ENCODE measurements around the gene DEFB124. TPM values are rescaled to one million over a fixed set of nuclear protein-coding genes. Genes with fewer than 3 reads are reported as not detected.
"Not testable (repeated sequence)": the region's sequence is repeated elsewhere in the genome, so short reads cannot be mapped to it uniquely, and the experiment has no call there.

Gene DEFB124
- total RNA-seq, 1 donor from 2014 or later = not detected

- TF ChIP-seq EZH2 (IDR thresholded peaks at IDR 0.05; ENCODE audit: insufficient read depth, low read length) = no peak
- TF ChIP-seq CTCF (IDR thresholded peaks at IDR 0.05; ENCODE audit: insufficient read depth, low read depth, low read length) = no peak
- Mint-ChIP-seq H3K27ac (ENCODE audit: unreplicated experiment) (peak overlapping the region; percentile 1), H3K4me1 (ENCODE audit: low read depth, unreplicated experiment) (peaks cover 28% of the 10 kb centered on the region), H3K4me3 (ENCODE audit: unreplicated experiment) (no peak overlapping the region), H3K9me3 (ENCODE audit: unreplicated experiment) (no peaks in the 10 kb centered on the region), H3K27me3 (ENCODE audit: low read depth, unreplicated experiment) (no peaks in the 10 kb centered on the region), H3K36me3 (ENCODE audit: low read depth, unreplicated experiment) (peaks cover 13% of the 10 kb centered on the region)
- H4K20me1 ChIP-seq (ENCODE audit: insufficient read depth, low read length) = peaks cover 87% of the 10 kb centered on the region
- no peak overlapping the region for H3K27ac ChIP-seq (ENCODE audit: low read depth, low read length)
- H3K4me3 ChIP-seq (ENCODE audit: insufficient read depth, low read depth, low read length) = no peak overlapping the region
- DNase-seq (ENCODE audit: low read depth) (no peak), FAIRE-seq (no peak)
- peaks cover 97% of the 10 kb centered on the region for H3K79me2 ChIP-seq (ENCODE audit: insufficient read depth, low read length)
- no peaks in the 10 kb centered on the region for H3K9me3 ChIP-seq (ENCODE audit: insufficient read depth, low read depth, low read length)
- no peak overlapping the region for H3K9ac ChIP-seq (ENCODE audit: low read length)
- H3K27me3 ChIP-seq (ENCODE audit: insufficient read depth, low read length) = no peaks in the 10 kb centered on the region
- no peaks in the 10 kb centered on the region for H3K4me1 ChIP-seq (ENCODE audit: insufficient read depth, low read length)
- H2AFZ ChIP-seq (ENCODE audit: low read depth, low read length) = no peak overlapping the region
- H3K36me3 ChIP-seq (ENCODE audit: insufficient read depth, low read length) = peaks cover 18% of the 10 kb centered on the region
- H3K4me2 ChIP-seq (ENCODE audit: low read length) = no peak overlapping the region
Measured at GRCh38 chr20:31522731-31523130, 47.8 kb upstream of the DEFB124 start.

- not testable (repeated sequence) for H3K9me3 ChIP-seq (ENCODE audit: insufficient read depth, low read depth, low read length); H3K27me3 Mint-ChIP-seq (ENCODE audit: low read depth, unreplicated experiment); H3K4me2 ChIP-seq (ENCODE audit: low read length); H3K27ac Mint-ChIP-seq (ENCODE audit: unreplicated experiment); H3K36me3 Mint-ChIP-seq (ENCODE audit: low read depth, unreplicated experiment); FAIRE-seq; H3K9ac ChIP-seq (ENCODE audit: low read length); DNase-seq (ENCODE audit: low read depth); H3K9me3 Mint-ChIP-seq (ENCODE audit: unreplicated experiment); H3K4me3 ChIP-seq (ENCODE audit: insufficient read depth, low read depth, low read length); H3K27ac ChIP-seq (ENCODE audit: low read depth, low read length); H3K4me1 ChIP-seq (ENCODE audit: insufficient read depth, low read length); H2AFZ ChIP-seq (ENCODE audit: low read depth, low read length); H3K27me3 ChIP-seq (ENCODE audit: insufficient read depth, low read length)
- Mint-ChIP-seq H3K4me3 (ENCODE audit: unreplicated experiment) (peak overlapping the region; percentile 18), H3K4me1 (ENCODE audit: low read depth, unreplicated experiment) (peaks cover 28% of the 10 kb centered on the region)
- Histone ChIP-seq H3K36me3 (ENCODE audit: insufficient read depth, low read length) (peaks cover 19% of the 10 kb centered on the region), H3K79me2 (ENCODE audit: insufficient read depth, low read length) (peaks cover 97% of the 10 kb centered on the region), H4K20me1 (ENCODE audit: insufficient read depth, low read length) (peaks cover 87% of the 10 kb centered on the region)
Measured at GRCh38 chr20:31521267-31521666, 46.3 kb upstream of the DEFB124 start.

- Mint-ChIP-seq H3K4me3 (ENCODE audit: unreplicated experiment) (no peak overlapping the region), H3K27me3 (ENCODE audit: low read depth, unreplicated experiment) (no peaks in the 10 kb centered on the region), H3K36me3 (ENCODE audit: low read depth, unreplicated experiment) (no peaks in the 10 kb centered on the region), H3K4me1 (ENCODE audit: low read depth, unreplicated experiment) (peaks cover 10% of the 10 kb centered on the region), H3K9me3 (ENCODE audit: unreplicated experiment) (no peaks in the 10 kb centered on the region), H3K27ac (ENCODE audit: unreplicated experiment) (no peak overlapping the region)
- Histone ChIP-seq H3K9ac (ENCODE audit: low read length) (peak overlapping the region; percentile 40), H3K27me3 (ENCODE audit: insufficient read depth, low read length) (no peaks in the 10 kb centered on the region), H2AFZ (ENCODE audit: low read depth, low read length) (no peak overlapping the region), H3K79me2 (ENCODE audit: insufficient read depth, low read length) (peaks cover 85% of the 10 kb centered on the region), H3K27ac (ENCODE audit: low read depth, low read length) (no peak overlapping the region), H3K4me3 (ENCODE audit: insufficient read depth, low read depth, low read length) (no peak overlapping the region), H3K36me3 (ENCODE audit: insufficient read depth, low read length) (peaks cover 15% of the 10 kb centered on the region), H3K4me2 (ENCODE audit: low read length) (peak overlapping the region; percentile 98), H3K4me1 (ENCODE audit: insufficient read depth, low read length) (peaks cover 21% of the 10 kb centered on the region), H4K20me1 (ENCODE audit: insufficient read depth, low read length) (peaks cover 69% of the 10 kb centered on the region), H3K9me3 (ENCODE audit: insufficient read depth, low read depth, low read length) (no peaks in the 10 kb centered on the region)
- DNase-seq (ENCODE audit: low read depth) (peak; percentile 55), FAIRE-seq (no peak)
- no peak for TF ChIP-seq EZH2 (IDR thresholded peaks at IDR 0.05; ENCODE audit: insufficient read depth, low read length)
- peak; percentile 26 for TF ChIP-seq CTCF (IDR thresholded peaks at IDR 0.05; ENCODE audit: insufficient read depth, low read depth, low read length)
Measured at GRCh38 chr20:31517373-31517772, 42.4 kb upstream of the DEFB124 start.
